ENCODE results near the gene PMS1.

DNA sequence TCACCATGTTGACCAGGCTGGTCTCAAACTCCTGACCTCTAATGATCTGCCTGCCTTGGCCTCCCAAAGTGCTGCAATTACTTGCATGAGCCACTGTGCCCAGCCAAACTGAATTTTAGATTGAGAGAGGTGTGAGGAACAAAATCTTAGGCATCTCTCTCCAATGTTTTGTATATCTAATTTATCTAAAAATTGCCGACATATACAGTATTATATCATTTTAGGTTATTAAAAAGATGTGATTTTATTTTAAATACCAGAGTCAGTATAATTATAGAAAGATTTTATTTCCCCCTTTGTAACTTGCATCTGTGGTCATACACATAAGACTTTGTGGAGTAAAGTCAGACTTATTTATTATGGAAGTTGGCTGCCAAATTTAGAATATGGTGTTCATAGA, 10.1 kb downstream of the PMS1 start:
- no peak for TF ChIP-seq POLR2A (IDR thresholded peaks at IDR 0.05)
- TF ChIP-seq, protein P1, sequence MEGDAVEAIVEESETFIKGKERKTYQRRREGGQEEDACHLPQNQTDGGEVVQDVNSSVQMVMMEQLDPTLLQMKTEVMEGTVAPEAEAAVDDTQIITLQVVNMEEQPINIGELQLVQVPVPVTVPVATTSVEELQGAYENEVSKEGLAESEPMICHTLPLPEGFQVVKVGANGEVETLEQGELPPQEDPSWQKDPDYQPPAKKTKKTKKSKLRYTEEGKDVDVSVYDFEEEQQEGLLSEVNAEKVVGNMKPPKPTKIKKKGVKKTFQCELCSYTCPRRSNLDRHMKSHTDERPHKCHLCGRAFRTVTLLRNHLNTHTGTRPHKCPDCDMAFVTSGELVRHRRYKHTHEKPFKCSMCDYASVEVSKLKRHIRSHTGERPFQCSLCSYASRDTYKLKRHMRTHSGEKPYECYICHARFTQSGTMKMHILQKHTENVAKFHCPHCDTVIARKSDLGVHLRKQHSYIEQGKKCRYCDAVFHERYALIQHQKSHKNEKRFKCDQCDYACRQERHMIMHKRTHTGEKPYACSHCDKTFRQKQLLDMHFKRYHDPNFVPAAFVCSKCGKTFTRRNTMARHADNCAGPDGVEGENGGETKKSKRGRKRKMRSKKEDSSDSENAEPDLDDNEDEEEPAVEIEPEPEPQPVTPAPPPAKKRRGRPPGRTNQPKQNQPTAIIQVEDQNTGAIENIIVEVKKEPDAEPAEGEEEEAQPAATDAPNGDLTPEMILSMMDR (IDR thresholded peaks at IDR 0.05), result no peak

Measured in esophagus squamous epithelium (tissue), 4 donors.